Chondrocyte (in vitro differentiated cells): Measurements from ENCODE around the gene SNX6. TPM values are rescaled to one million over a fixed set of nuclear protein-coding genes. Genes with fewer than 3 reads are reported as not detected.

Source experiments
- DNase-seq: peaks from one replicate; pipeline ENCODE4 v3.0.0; 2021; ENCODE audit warnings: mixed read lengths, low spot score
- H3K27ac Mint-ChIP-seq: one replicate; pipeline ENCODE4 v1.8.0; 2021; ENCODE audit warnings: mild to moderate bottlenecking, moderate library complexity, mixed read lengths; ENCODE audit not compliant: unreplicated experiment
- H3K27me3 Mint-ChIP-seq: 2 replicates; pipeline ENCODE4 v1.8.0; 2021; ENCODE audit warnings: low read depth, mixed read lengths
- H3K36me3 Mint-ChIP-seq: 2 replicates; pipeline ENCODE4 v1.8.0; 2021; ENCODE audit warnings: low read depth, mixed read lengths
- H3K4me1 Mint-ChIP-seq: 2 replicates; pipeline ENCODE4 v1.8.0; 2021; ENCODE audit warnings: low read depth, mild to moderate bottlenecking, mixed read lengths
- H3K4me3 Mint-ChIP-seq: one replicate; pipeline ENCODE4 v1.8.0; 2021; ENCODE audit warnings: mild to moderate bottlenecking, moderate library complexity, mixed read lengths; ENCODE audit not compliant: unreplicated experiment
- H3K9me3 Mint-ChIP-seq: 2 replicates; pipeline ENCODE4 v1.8.0; 2021; ENCODE audit warnings: low read depth, mixed read lengths
- long read RNA-seq: library from polyadenylated mRNA; stranded (forward); transcript quantifications from one replicate; pipeline ENCODE4 v2.0.0, GENCODE V29; 2021
- total RNA-seq: library from RNA; stranded (reverse); gene quantifications from 3 replicates; pipeline ENCODE4 v1.2.1, GENCODE V29; 2021
- TF ChIP-seq, protein P1 (sequence below): fragments of 200-600 bp; sonication (generic); IDR thresholded peaks from 2 replicates; pipeline ENCODE4 v1.5.0; 2021; ENCODE audit warnings: antibody characterized with exemption, mild to moderate bottlenecking, moderate library complexity

SNX6 gene
- 72.6 to 93.5 TPM (median 91.7 TPM) in 3 replicates for total RNA-seq
- long read RNA-seq, transcript SNX6-201 (14 exons, 2,001 nt), result major isoform, 178 of 236 reads
- long read RNA-seq, transcript SNX6-202 (13 exons, 3,398 nt), result minor isoform, 28 of 236 reads
- long read RNA-seq, partial matches to known transcripts, result 4 of 236 reads
- long read RNA-seq, other reads (novel, unspliced or antisense), result 26 of 236 reads

DNA sequence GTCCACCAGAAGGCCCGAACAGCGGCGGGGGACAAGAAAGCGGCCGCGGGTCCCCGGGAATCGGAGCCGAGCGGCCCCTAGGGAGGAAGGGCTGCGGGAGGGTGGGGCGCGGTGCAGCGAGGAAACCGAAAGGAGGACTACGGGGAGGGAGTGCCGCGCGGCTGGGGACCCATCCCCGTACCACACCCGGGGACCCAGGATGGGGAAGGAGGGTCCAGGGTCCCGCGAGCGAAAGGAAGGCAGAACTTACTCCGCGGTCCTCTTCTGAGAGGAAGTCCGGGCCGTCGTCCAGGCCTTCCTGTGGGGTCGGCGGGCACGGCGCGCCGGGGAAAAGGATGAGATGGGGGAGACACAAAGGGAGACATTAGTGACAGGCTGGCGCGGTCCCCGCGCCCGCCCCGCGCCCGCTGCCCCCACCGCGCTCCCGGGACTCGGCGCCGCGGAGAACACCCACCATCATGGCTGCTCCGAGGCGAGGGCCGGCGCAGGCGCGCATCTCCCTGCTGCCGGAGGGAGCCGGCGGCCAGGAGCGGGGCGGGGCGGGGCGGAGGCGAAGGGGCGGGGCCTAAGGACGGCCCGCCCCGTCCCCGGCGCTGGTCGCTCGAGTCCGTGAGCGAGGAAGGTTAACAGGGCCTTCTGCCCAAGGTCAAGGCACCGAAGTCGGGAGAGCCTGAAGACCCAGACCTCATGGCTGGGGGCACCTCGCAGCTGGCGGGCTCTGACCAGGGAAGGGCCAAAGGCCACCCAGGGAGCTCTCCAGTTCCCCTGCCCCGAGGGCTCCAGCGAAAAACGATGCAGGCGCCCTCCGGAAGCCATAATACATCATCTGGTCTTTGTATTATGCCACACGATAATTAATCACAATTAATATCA is at the start of gene SNX6:
Gene SNX6 (minus strand): TSS at position 492 of the 873 bp plus-strand sequence. CDS start 32 bp downstream, at position 460.
- TF ChIP-seq, protein P1, sequence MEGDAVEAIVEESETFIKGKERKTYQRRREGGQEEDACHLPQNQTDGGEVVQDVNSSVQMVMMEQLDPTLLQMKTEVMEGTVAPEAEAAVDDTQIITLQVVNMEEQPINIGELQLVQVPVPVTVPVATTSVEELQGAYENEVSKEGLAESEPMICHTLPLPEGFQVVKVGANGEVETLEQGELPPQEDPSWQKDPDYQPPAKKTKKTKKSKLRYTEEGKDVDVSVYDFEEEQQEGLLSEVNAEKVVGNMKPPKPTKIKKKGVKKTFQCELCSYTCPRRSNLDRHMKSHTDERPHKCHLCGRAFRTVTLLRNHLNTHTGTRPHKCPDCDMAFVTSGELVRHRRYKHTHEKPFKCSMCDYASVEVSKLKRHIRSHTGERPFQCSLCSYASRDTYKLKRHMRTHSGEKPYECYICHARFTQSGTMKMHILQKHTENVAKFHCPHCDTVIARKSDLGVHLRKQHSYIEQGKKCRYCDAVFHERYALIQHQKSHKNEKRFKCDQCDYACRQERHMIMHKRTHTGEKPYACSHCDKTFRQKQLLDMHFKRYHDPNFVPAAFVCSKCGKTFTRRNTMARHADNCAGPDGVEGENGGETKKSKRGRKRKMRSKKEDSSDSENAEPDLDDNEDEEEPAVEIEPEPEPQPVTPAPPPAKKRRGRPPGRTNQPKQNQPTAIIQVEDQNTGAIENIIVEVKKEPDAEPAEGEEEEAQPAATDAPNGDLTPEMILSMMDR, result no peak
- Mint-ChIP-seq H3K27me3 (no peaks in the 10 kb centered on the region), H3K4me1 (peaks cover 19% of the 10 kb centered on the region), H3K36me3 (no peaks in the 10 kb centered on the region), H3K27ac (peak within 1 kb of the TSS; percentile 86), H3K4me3 (peak within 1 kb of the TSS; percentile 92), H3K9me3 (no peaks in the 10 kb centered on the region)
- peak; percentile 91 for DNase-seq

DNA sequence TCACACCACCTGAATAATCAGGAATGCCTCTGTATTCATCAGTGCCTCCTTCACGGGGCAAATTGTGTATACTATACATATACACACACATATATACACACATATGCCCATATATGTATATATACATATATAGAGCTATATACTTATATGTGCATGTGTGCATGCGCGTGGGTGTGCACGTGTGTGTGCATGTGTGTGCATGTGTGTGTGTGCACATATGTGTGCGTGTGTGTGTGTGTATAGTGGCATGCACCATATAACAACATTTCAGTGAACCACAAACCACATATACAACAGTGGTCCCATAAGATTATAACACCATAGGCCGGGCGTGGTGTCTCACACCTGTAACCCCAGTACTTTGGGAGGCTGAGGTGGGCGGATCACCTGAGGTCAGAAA is 48.8 kb upstream of the SNX6 start:
- H3K27me3 Mint-ChIP-seq, result no peaks in the 10 kb centered on the region
- no peak overlapping the region for H3K27ac Mint-ChIP-seq
- DNase-seq, result no peak
- H3K4me3 Mint-ChIP-seq, result no peak overlapping the region
- no peaks in the 10 kb centered on the region for H3K9me3 Mint-ChIP-seq
- TF ChIP-seq, protein P1, result no peak
- H3K36me3 Mint-ChIP-seq, result no peaks in the 10 kb centered on the region
- peaks cover 9% of the 10 kb centered on the region for H3K4me1 Mint-ChIP-seq

DNA sequence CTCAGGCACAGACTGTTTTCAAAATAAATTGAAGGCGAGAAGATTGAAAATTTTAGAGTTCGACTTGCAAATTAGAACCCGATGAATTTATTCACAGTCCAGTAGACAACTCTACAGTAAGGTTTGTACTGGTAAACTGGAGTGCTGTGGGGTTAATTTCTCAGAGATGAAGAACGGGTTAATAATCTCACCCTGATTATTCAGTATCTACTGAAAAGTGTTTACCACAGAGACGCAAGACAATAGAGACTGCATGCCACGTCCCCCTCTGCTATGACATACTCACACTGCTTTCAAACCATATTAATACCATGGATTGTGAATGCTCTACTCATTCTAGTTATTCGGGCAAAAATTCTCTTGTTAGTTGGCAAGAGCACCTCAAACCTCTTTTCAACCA is 48.4 kb upstream of the SNX6 start:
- no peaks in the 10 kb centered on the region for H3K36me3 Mint-ChIP-seq
- H3K27ac Mint-ChIP-seq, result no peak overlapping the region
- no peak overlapping the region for H3K4me3 Mint-ChIP-seq
- H3K4me1 Mint-ChIP-seq, result peaks cover 9% of the 10 kb centered on the region
- TF ChIP-seq, protein P1, result no peak
- no peak for DNase-seq
- H3K9me3 Mint-ChIP-seq, result no peaks in the 10 kb centered on the region
- H3K27me3 Mint-ChIP-seq, result no peaks in the 10 kb centered on the region

DNA sequence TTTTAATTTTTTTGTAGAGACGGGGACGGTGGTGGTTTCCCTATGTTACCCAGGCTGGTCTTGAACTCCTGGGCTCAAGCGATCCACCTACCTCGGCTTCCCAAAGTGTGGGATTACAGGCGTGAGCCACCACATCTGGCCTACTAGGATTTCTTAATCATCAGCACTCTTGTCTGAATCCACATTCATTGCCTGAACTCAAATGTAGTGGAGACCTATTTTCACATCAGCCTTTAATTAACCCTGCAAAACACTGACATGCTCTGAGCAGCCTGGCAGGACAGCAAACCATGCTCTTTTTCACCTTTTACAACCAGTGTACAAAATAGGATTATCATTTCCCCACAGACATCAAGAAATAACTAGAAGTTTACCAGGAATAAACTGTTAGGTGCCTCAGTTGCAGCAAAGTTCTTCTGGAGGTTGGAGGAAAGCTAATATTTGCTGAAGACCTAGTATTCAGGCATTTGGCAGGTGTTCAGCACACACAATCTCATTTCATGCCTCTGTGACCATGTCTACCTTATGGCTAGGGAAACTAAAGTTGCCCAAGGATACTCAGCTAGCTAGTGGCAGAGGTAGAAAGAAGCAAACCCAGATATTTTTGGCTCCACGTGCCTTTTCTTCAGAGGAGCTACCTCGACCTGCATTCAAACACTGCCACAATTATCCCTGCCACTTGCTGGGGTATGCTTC is 46.7 kb upstream of the SNX6 start:
- no peaks in the 10 kb centered on the region for H3K27me3 Mint-ChIP-seq
- peaks cover 9% of the 10 kb centered on the region for H3K4me1 Mint-ChIP-seq
- H3K36me3 Mint-ChIP-seq, result no peaks in the 10 kb centered on the region
- no peak overlapping the region for H3K4me3 Mint-ChIP-seq
- H3K27ac Mint-ChIP-seq, result no peak overlapping the region
- TF ChIP-seq, protein P1, result no peak
- no peak for DNase-seq
- no peaks in the 10 kb centered on the region for H3K9me3 Mint-ChIP-seq

DNA sequence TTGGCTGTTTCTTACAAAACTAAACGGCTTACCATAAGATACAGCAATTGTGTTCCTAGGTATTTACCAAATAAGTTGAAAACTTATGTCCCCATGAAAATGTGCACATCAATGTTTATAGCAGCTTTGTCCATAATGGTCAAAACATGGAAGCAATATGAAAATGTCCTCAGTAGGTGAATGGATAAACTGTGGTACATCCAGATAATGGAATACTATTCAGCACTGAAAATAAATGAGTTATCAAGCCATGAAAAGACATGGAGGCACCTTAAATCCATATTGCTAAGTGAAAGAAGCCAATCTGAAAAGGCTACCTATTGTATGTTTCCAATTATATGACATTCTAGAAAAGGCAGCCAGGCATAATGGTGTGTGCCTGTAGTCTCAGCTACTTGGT is 43.8 kb upstream of the SNX6 start:
- no peaks in the 10 kb centered on the region for H3K27me3 Mint-ChIP-seq
- no peaks in the 10 kb centered on the region for H3K9me3 Mint-ChIP-seq
- DNase-seq, result no peak
- no peak overlapping the region for H3K27ac Mint-ChIP-seq
- H3K4me1 Mint-ChIP-seq, result peaks cover 9% of the 10 kb centered on the region
- H3K36me3 Mint-ChIP-seq, result no peaks in the 10 kb centered on the region
- H3K4me3 Mint-ChIP-seq, result no peak overlapping the region
- TF ChIP-seq, protein P1, result no peak
